PC-9 (cell line): ENCODE data around the gene OVCH2. TPM values are rescaled to one million over a fixed set of nuclear protein-coding genes. Genes with fewer than 3 reads are reported as not detected.
"Not testable (repeated sequence)": the region's sequence is repeated elsewhere in the genome, so short reads cannot be mapped to it uniquely, and the experiment has no call there.

Source experiments
- Bru-seq: library from RNA; stranded (reverse); fragments of 400-500 nt; gene quantifications from one replicate; lab custom pipeline; 2021; lab: Mats Ljungman, UMichigan
- BruChase-seq, 2 experiments: library from RNA; stranded (reverse); fragments of 400-500 nt; gene quantifications; one replicate each; lab custom pipeline; 2021; lab: Mats Ljungman, UMichigan
- BruUV-seq: library from RNA; stranded (reverse); fragments of 400-500 nt; replicated peaks from 2 replicates; lab custom pipeline; 2021; lab: Mats Ljungman, UMichigan
- CTCF ChIA-PET: fragments of 300-600 bp; sonication (Branson Sonifier 250); formaldehyde crosslinking; loops from one replicate; lab custom pipeline; 2022; ENCODE audit warnings: antibody characterized with exemption; lab: Charles Lee
- POLR2A ChIA-PET: fragments of 300-600 bp; sonication (Branson Sonifier 250); formaldehyde crosslinking; loops from one replicate; lab custom pipeline; 2022; ENCODE audit warnings: antibody characterized with exemption; ENCODE audit not compliant: unreplicated experiment; lab: Charles Lee
- DNase-seq, 2 experiments: peaks; one replicate each; pipeline versions ENCODE4 v3.0.0 to v3.0.0-alpha.2; 2015 to 2022; ENCODE audit warnings: mixed read lengths in 1 of 2
- H2AFZ ChIP-seq: fragments of 200-600 bp; sonication (generic); 2 replicates; pipeline ENCODE4 v1.8.1; 2017; ENCODE audit warnings: antibody characterized with exemption
- H3F3A ChIP-seq: fragments of 200-600 bp; sonication (generic); 2 replicates; pipeline ENCODE4 v1.8.1; 2017; ENCODE audit warnings: antibody characterized with exemption, mild to moderate bottlenecking, low read depth; ENCODE audit not compliant: insufficient read depth
- H3K27ac ChIP-seq: fragments of 200-600 bp; sonication (generic); 2 replicates; pipeline ENCODE4 v1.6.1; 2016; ENCODE audit warnings: mixed run types
- H3K27me3 ChIP-seq: fragments of 200-600 bp; sonication (generic); 2 replicates; pipeline ENCODE4 v1.6.1; 2016; ENCODE audit warnings: low read depth, mixed run types; ENCODE audit not compliant: insufficient read depth
- H3K36me3 ChIP-seq: fragments of 200-600 bp; sonication (generic); 2 replicates; pipeline ENCODE4 v1.6.1; 2016; ENCODE audit warnings: low read depth, mixed run types
- H3K4me1 ChIP-seq: fragments of 200-600 bp; sonication (generic); replicated peaks from 2 replicates; pipeline ENCODE4 v1.6.1; 2016; ENCODE audit warnings: mixed run types; ENCODE audit not compliant: insufficient read depth
- H3K4me2 ChIP-seq: fragments of 200-600 bp; sonication (generic); 2 replicates; pipeline ENCODE4 v1.6.1; 2017; ENCODE audit warnings: mixed run types
- H3K4me3 ChIP-seq: fragments of 200-600 bp; sonication (generic); 2 replicates; pipeline ENCODE4 v1.6.1; 2016; ENCODE audit warnings: mixed run types
- H3K79me2 ChIP-seq: fragments of 200-600 bp; sonication (generic); 2 replicates; pipeline ENCODE4 v1.6.1; 2017; ENCODE audit warnings: low read depth, mixed run types
- H3K9me2 ChIP-seq: fragments of 200-600 bp; sonication (generic); 2 replicates; pipeline ENCODE4 v1.8.1; 2017; ENCODE audit warnings: mild to moderate bottlenecking; ENCODE audit not compliant: insufficient read depth
- H3K9me3 ChIP-seq: fragments of 200-600 bp; sonication (generic); 2 replicates; pipeline ENCODE4 v1.8.1; 2016; ENCODE audit warnings: low read depth; ENCODE audit not compliant: insufficient read depth
- H4K20me1 ChIP-seq: fragments of 200-600 bp; sonication (generic); 2 replicates; pipeline ENCODE4 v1.8.1; 2017; ENCODE audit not compliant: insufficient read depth
- CTCF ChIP-seq: fragments of 200-600 bp; sonication (generic); conservative IDR thresholded peaks from 2 replicates; pipeline ENCODE4 v1.6.1; 2017; ENCODE audit warnings: mixed run types, antibody characterized with exemption, mild to moderate bottlenecking, moderate library complexity
- EZH2 ChIP-seq: fragments of 200-600 bp; sonication (generic); IDR thresholded peaks from 2 replicates; pipeline ENCODE4 v1.8.0; 2017; ENCODE audit warnings: antibody characterized with exemption, low read depth
- intact Hi-C: fragments of 100-400 bp; cut with micrococcal nuclease; formaldehyde crosslinking; loops from one replicate; pipeline ENCODE4 v1.10.0; 2022; ENCODE audit not compliant: unreplicated experiment
- long read RNA-seq: library from polyadenylated mRNA; stranded (forward); transcript quantifications from one replicate; pipeline ENCODE4 v2.0.0, GENCODE V29; 2022
- total RNA-seq: library from RNA; stranded (reverse); gene quantifications from 2 replicates; pipeline ENCODE4 v1.2.3, GENCODE V29; 2021

Gene OVCH2, protein sequence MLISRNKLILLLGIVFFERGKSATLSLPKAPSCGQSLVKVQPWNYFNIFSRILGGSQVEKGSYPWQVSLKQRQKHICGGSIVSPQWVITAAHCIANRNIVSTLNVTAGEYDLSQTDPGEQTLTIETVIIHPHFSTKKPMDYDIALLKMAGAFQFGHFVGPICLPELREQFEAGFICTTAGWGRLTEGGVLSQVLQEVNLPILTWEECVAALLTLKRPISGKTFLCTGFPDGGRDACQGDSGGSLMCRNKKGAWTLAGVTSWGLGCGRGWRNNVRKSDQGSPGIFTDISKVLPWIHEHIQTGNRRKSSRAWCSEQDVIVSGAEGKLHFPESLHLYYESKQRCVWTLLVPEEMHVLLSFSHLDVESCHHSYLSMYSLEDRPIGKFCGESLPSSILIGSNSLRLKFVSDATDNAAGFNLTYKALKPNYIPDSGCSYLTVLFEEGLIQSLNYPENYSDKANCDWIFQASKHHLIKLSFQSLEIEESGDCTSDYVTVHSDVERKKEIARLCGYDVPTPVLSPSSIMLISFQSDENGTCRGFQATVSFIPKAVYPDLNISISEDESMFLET
- total RNA-seq (4.8 and 5.3 TPM in 2 replicates), Bru-seq, nascent RNA (percentile 53 among the genes with signal in this experiment), BruChase-seq, experiment 1, labeled RNA remaining after a 2-hour chase (percentile 78 among the genes with signal in this experiment), BruChase-seq, experiment 2, labeled RNA remaining after a 6-hour chase (percentile 72 among the genes with signal in this experiment)
- long read RNA-seq, partial matches to known transcripts = 0 of 2 reads
- long read RNA-seq, other reads (novel, unspliced or antisense) = 2 of 2 reads

GRCh38 chr11:7706377-7706776 lies at the start of gene OVCH2:
Gene OVCH2 (minus strand): TSS chr11:7706477. CDS start chr11:7706394, 83 bp downstream.
- Histone ChIP-seq H3F3A (no peaks in the 10 kb centered on the region), H3K9me2 (no peaks in the 10 kb centered on the region), H2AFZ (no peak within 1 kb of the TSS), H3K4me2 (no peak within 1 kb of the TSS), H3K27ac (no peak within 1 kb of the TSS), H3K4me3 (no peak within 1 kb of the TSS), H3K36me3 (no peaks in the 10 kb centered on the region), H3K27me3 (no peaks in the 10 kb centered on the region), H4K20me1 (no peaks in the 10 kb centered on the region), H3K79me2 (no peaks in the 10 kb centered on the region), H3K4me1 (no peaks in the 10 kb centered on the region), H3K9me3 (no peaks in the 10 kb centered on the region)
- TF ChIP-seq EZH2 = no peak
- TF ChIP-seq CTCF = no peak
- POLR2A ChIA-PET = no interaction called here
- no peak for DNase-seq
- BruUV-seq = no TSS peak
- CTCF ChIA-PET = no interaction called here
- intact Hi-C loops = no loop called here

- Histone ChIP-seq H3K4me2 (no peak overlapping the region), H3K9me2 (no peaks in the 10 kb centered on the region), H3K79me2 (no peaks in the 10 kb centered on the region), H3K36me3 (no peaks in the 10 kb centered on the region), H3K9me3 (no peaks in the 10 kb centered on the region), H3K27ac (no peak overlapping the region), H2AFZ (no peak overlapping the region), H4K20me1 (no peaks in the 10 kb centered on the region), H3F3A (no peaks in the 10 kb centered on the region), H3K4me3 (no peak overlapping the region), H3K4me1 (no peaks in the 10 kb centered on the region), H3K27me3 (no peaks in the 10 kb centered on the region)
- intact Hi-C loops = no loop called here
- BruUV-seq = no TSS peak
- POLR2A ChIA-PET = no interaction called here
- CTCF ChIA-PET = no interaction called here
- TF ChIP-seq CTCF (no peak), EZH2 (no peak)
- no peak for DNase-seq
These were observed 43.2 kb upstream of the OVCH2 start for GRCh38 chr11:7749456-7749855.

DNA sequence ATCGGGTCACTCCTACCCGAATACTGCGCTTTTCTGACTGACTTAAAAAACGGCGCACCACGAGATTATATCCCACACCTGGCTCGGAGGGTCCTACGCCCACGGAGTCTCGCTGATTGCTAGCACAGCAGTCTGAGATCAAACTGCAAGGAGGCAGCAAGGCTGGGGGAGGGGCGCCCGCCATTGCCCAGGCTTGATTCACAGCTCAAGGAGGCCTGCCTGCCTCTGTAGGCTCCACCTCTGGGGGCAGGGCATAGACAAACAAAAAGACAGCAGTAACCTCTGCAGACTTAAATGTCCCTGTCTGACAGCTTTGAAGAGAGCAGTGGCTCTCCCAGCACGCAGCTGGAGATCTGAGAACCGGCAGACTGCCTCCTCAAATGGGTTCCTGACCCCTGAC lies 28.5 kb upstream of the OVCH2 start:
- H3K9me3 ChIP-seq, POLR2A ChIA-PET, H3K36me3 ChIP-seq, H3K79me2 ChIP-seq, H3K27ac ChIP-seq, CTCF ChIA-PET, H3K4me1 ChIP-seq, H3K9me2 ChIP-seq, H4K20me1 ChIP-seq, H2AFZ ChIP-seq, BruUV-seq, intact Hi-C loops, H3F3A ChIP-seq, H3K27me3 ChIP-seq: not testable (repeated sequence)
- Histone ChIP-seq H3K4me3 (peak overlapping the region; percentile 35; the same call in 1 of the 2 replicates), H3K4me2 (peak overlapping the region; percentile 40; the same call in 1 of the 2 replicates)
- DNase-seq = peak in 1 of 2 experiments; percentile 33
